Loucy (cell line): Measurements from ENCODE around the gene RYR2.

Experiments
- EZH2phosphoT487 ChIP-seq: fragments of 200-600 bp; IDR thresholded peaks from 2 replicates; pipeline ENCODE4 v1.6.1; 2018; ENCODE audit warnings: antibody characterized with exemption, mild to moderate bottlenecking, moderate library complexity, borderline replicate concordance
- TF ChIP-seq, protein P1 (sequence below): fragments of 200-600 bp; sonication (generic); conservative IDR thresholded peaks from 2 replicates; pipeline ENCODE4 v1.5.1; 2014; ENCODE audit warnings: mild to moderate bottlenecking, antibody characterized with exemption, low read length

DNA sequence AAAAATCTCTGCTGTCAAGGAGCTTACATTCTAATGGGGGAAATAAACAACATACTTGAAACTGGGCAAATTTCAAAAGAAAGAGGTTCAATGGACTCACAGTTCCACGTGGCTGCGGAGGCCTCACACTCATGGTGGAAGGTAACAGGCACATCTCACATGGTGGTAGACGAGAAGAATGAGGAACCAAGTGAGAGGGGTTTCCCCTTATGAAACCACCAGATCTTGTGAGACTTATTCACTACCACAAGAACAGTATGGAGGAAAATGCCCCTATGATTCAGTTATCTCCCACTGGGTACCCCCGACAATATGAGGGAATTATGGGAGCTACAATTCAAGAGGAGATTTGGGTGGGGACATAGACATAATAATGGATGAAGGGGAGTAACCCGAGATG lies 622.4 kb downstream of the RYR2 start:
- TF ChIP-seq, protein P1, sequence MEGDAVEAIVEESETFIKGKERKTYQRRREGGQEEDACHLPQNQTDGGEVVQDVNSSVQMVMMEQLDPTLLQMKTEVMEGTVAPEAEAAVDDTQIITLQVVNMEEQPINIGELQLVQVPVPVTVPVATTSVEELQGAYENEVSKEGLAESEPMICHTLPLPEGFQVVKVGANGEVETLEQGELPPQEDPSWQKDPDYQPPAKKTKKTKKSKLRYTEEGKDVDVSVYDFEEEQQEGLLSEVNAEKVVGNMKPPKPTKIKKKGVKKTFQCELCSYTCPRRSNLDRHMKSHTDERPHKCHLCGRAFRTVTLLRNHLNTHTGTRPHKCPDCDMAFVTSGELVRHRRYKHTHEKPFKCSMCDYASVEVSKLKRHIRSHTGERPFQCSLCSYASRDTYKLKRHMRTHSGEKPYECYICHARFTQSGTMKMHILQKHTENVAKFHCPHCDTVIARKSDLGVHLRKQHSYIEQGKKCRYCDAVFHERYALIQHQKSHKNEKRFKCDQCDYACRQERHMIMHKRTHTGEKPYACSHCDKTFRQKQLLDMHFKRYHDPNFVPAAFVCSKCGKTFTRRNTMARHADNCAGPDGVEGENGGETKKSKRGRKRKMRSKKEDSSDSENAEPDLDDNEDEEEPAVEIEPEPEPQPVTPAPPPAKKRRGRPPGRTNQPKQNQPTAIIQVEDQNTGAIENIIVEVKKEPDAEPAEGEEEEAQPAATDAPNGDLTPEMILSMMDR = no peak
- TF ChIP-seq EZH2phosphoT487 = no peak
